Peyer's patch (tissue), 4 donors: ENCODE data around the gene SH3BGRL2.

Experiments used
- POLR2A ChIP-seq, 2 donors: fragments of 450-650 bp; IDR thresholded peaks; one replicate each; pipeline ENCODE4 v1.5.1; 2017; ENCODE audit warnings: antibody characterized with exemption in 2 of 2, mild to moderate bottlenecking in 2 of 2, moderate library complexity in 2 of 2
- TF ChIP-seq, protein P1 (sequence below), 6 experiments: fragments of 450-650 bp in 4 of 6; fragments of 200-600 bp in 2 of 6; sonication (generic) in 1 of 6; IDR thresholded peaks; one replicate each; pipeline ENCODE4 v1.5.1; 2017 to 2019; ENCODE audit warnings: antibody characterized with exemption in 6 of 6, mild to moderate bottlenecking in 3 of 6, moderate library complexity in 1 of 6

DNA sequence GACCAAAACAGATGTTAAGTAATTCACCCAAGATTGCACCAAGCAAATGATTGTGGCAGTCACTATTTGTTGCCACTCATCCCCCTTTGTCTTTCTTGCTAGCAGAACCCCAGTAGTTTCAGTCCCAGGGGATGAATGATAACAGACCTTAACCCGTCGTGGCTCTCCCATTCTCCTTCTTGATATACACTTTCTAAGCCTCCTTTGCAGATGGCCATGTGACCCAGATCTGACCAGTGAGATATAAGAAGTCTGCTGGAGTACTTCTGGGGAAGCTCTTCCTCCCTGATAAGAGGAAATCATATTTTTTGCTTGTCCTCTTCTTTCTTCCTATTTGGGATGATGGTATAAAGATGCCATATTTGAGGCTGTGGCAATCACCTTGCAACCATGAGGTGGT is 9.6 kb upstream of the SH3BGRL2 start:
- TF ChIP-seq, protein P1, sequence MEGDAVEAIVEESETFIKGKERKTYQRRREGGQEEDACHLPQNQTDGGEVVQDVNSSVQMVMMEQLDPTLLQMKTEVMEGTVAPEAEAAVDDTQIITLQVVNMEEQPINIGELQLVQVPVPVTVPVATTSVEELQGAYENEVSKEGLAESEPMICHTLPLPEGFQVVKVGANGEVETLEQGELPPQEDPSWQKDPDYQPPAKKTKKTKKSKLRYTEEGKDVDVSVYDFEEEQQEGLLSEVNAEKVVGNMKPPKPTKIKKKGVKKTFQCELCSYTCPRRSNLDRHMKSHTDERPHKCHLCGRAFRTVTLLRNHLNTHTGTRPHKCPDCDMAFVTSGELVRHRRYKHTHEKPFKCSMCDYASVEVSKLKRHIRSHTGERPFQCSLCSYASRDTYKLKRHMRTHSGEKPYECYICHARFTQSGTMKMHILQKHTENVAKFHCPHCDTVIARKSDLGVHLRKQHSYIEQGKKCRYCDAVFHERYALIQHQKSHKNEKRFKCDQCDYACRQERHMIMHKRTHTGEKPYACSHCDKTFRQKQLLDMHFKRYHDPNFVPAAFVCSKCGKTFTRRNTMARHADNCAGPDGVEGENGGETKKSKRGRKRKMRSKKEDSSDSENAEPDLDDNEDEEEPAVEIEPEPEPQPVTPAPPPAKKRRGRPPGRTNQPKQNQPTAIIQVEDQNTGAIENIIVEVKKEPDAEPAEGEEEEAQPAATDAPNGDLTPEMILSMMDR (IDR thresholded peaks at IDR 0.05), result no peak
- no peak for TF ChIP-seq POLR2A (IDR thresholded peaks at IDR 0.05)
